Epithelial cell of proximal tubule (primary cell): ENCODE data around the gene G6PD. TPM values are rescaled to one million over a fixed set of nuclear protein-coding genes. Genes with fewer than 3 reads are reported as not detected.

ENCODE experiments used
- DNase-seq: peaks from one replicate; pipeline ENCODE4 v3.0.0-alpha.2; 2011; ENCODE audit warnings: low read depth
- H3K4me3 ChIP-seq: 2 replicates; pipeline ENCODE4 v1.5.1; 2011; ENCODE audit warnings: low read depth, mild to moderate bottlenecking, low read length
- CTCF ChIP-seq: conservative IDR thresholded peaks from 2 replicates; pipeline ENCODE4 v1.5.1; 2012; ENCODE audit warnings: low read depth, mild to moderate bottlenecking, low read length
- total RNA-seq: library from RNA; depleted of rRNA; stranded (reverse); fragments of >200 nt; gene quantifications from 2 replicates; pipeline ENCODE4 v1.2.3, GENCODE V29; 2015

G6PD gene
- total RNA-seq, 1 donor from 2014 or later: 70.5 TPM

- DNase-seq: no peak
- H3K4me3 ChIP-seq: no peak overlapping the region
These were observed 33.6 kb downstream of the G6PD start for GRCh38 chrX:154512879-154513553.

GRCh38 chrX:154511761-154512160, 34.9 kb downstream of the G6PD start:
- no peak overlapping the region for H3K4me3 ChIP-seq
- no peak for TF ChIP-seq CTCF

More at GRCh38 chrX:154512879-154513553, 33.6 kb downstream of the G6PD start:
- TF ChIP-seq CTCF: no peak

GRCh38 chrX:154509455-154509854, 37.2 kb downstream of the G6PD start:
- no peak for DNase-seq
- H3K4me3 ChIP-seq: no peak overlapping the region
- TF ChIP-seq CTCF: no peak

More at GRCh38 chrX:154511761-154512160, 34.9 kb downstream of the G6PD start:
- no peak for DNase-seq

- no peak overlapping the region for H3K4me3 ChIP-seq
- no peak for DNase-seq
- TF ChIP-seq CTCF: no peak
These were observed 38.3 kb downstream of the G6PD start for GRCh38 chrX:154508384-154508745.

GRCh38 chrX:154507673-154508383, 38.8 kb downstream of the G6PD start:
- DNase-seq: no peak
- H3K4me3 ChIP-seq: no peak overlapping the region
- TF ChIP-seq CTCF: no peak

- H3K4me3 ChIP-seq: no peak overlapping the region
- no peak for DNase-seq
- TF ChIP-seq CTCF: no peak
These were observed 39.9 kb downstream of the G6PD start for GRCh38 chrX:154506483-154507332.
